Fibroblast of skin of abdomen (primary cell): ENCODE data around the gene CDKN1B.
"Not testable (repeated sequence)": the region's sequence is repeated elsewhere in the genome, so short reads cannot be mapped to it uniquely, and the experiment has no call there.

Source experiments
- DNase-seq: peaks from one replicate; pipeline ENCODE4 v3.0.0-alpha.2; 2013

Gene CDKN1B

GRCh38 chr12:12724421-12725085, 7.4 kb downstream of the CDKN1B start:
- DNase-seq, result no peak

DNA sequence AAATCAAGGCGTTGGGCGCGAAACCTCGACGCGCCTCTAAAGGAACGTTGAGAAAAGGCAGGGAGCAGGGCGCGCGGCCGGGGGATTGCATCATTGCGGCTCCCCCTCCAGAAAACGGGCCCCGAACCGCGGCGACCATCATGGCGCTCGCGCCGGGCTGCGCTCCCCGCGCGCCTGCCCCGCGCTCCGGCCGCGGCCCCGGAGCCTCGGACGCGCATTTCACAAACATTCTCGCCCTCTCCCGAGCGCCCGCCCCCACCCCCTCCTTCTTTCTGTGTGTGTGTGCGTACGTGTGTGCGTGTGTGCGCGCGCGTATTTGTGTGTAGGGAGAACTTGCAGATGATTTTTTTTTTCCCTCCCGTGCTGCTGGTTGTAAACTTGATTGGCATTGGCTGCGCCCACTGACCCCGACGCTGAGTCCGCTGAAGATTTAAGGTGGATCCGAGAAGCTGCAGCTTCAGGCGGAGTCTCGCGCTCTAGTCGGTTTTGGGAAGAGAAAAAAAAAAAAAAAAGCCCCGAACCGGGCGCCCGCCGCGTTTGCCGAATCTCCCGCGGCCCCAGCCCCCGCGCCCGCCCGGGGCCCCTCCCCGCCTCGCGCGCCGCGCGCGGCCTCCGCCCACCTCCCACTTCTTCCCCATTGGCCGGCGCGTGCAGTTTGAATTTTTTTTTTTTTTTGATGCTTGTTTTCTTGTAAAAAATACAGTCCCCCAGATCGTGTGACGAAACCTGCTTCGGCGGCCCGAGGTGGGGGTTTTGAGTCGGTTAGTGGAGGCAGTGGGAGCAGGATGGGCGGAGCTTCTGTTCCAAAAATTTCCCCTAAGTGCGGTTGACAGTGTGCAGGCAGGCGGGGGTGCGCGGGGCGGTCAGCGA, 8.2 kb downstream of the CDKN1B start:
- peak; percentile 100 for DNase-seq

DNA sequence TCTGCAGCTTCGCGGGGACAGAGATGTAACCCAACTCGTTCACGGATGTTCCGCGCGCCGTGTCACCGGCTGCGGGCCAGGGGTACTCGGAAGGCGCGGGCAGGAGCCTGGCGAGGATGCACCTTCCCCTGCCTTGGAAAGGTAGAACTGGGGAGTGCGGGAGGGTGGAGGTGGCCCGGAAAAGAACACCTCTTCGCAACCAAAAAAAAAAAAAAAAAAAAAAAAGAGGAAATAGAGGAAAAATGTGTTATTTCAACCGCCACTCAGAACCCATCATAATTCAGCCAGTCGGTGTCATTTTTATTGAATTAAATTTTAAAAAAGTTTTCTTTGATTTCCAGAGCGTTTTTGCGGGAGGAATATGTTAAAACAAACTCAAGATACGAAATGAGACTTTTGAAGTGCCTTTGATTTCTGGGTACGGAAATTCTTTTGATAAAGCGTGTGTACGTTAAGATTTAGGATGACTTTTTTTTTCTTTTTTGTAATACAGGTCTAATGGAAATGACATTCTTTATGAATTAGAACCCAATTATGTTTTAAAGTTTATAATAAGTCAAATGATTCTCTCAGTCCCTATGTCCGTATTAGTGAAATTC, 8.9 kb downstream of the CDKN1B start:
- DNase-seq, result no peak

- DNase-seq, result peak; percentile 72
These were observed 9.5 kb downstream of the CDKN1B start for GRCh38 chr12:12726555-12727093.

GRCh38 chr12:12731178-12731577, 14.0 kb downstream of the CDKN1B start:
- no peak for DNase-seq

DNA sequence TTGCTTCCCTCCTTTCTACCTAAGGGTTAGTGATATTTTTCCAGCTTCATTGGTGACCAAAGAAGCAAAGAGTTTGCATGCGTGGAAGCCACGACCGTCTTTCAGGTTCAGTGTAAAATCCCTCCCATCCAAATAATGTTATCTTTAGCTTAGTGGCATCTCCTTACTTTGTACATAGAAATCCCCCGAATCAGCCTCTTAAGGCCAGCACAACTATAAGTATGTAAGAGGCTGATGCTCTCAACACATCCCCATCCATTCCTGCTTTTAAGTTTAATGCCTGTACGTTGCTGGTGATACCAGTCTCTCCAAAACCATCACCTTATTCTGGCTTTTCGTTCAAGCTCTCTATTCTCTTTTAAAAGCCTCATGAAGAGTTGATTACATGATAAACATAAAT, 14.6 kb downstream of the CDKN1B start:
- DNase-seq, result no peak

GRCh38 chr12:12733118-12733517, 15.9 kb downstream of the CDKN1B start:
- no peak for DNase-seq

- peak; percentile 80 for DNase-seq
These were observed 16.9 kb downstream of the CDKN1B start for GRCh38 chr12:12734054-12734453.

DNA sequence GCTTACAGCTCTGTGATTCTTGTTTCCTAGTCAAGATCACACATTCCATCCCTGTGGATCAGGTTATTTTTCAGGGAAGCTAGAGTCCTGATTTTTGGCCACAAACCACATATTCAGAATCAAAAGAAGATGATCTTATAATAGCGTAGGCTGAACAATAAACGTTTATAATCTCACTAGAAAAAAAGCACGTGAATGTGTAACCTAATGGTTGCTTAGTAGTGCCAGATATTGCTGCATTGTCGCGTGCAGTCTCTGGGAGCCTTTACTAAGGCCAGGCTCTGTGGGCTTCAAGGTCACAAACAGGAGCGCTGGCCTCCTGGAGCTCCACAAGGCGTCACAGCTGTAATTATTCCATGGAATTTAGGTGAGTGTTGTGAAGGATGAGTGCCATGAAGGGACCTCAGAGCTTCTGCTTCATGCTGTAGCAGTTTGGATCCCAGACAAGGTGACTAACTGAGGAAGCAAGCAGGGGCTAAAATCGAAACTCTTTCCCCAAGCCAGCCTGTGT, 17.4 kb downstream of the CDKN1B start:
- DNase-seq, result peak; percentile 82

DNA sequence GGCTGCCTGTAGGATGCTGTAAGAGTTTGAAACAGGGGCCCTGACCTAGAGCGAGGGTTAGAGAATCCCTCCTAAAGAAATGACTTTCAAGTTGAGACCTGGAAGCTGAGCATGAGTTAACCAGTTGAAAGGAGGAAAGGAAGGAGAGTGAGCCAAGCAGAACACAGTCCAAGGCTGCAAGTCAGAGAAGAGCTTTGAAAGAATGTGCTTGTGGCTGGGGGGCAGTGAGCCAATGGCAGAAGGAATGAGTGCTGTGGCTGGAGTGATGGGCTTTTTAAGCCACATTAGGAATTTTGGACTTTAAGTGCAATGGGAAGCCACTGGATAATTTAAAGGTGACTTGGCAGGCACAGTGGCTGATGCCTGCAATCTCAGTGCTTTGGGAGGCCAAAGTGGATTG, 18.1 kb downstream of the CDKN1B start:
- DNase-seq, result peak; percentile 84

- peak; percentile 51 for DNase-seq
These were observed 19.9 kb downstream of the CDKN1B start for GRCh38 chr12:12736759-12737676.

DNA sequence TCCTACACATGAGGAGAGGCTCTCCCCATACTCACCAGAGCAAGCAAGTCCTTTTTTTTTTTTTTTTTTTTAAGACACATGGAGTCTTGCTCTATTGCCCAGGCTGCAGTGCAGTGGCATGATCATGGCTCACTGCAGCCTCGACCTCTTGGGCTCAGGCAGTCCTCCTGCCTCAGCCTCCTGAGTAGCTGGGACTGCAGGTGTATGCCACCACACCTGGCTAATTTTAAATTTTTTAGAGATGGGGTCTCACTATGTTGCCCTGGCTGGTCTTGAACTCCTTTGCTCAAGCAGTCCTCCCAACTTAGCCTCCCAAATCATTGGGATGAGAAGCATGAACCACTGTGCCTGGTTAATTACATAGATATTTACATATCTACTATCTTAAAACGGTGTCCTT, 21.0 kb downstream of the CDKN1B start:
- not testable (repeated sequence) for DNase-seq

DNA sequence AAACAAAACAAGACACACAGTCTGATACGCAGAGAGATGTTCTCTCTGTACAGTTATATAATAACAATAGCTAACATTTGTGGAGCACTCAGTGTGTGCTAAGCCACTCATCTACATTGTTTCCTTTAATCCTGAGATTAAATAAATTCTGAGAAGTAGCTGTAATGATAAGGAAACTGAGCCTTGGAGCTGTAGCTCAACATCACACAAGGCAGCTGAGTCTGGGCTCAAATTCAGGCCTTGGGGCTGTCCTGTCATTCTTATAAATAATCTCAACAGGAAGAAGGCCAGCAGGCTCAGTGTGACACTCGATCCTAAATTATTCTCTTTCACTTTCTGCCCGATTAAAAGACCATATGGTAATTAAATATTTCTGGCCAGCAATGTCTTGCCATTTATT, 24.5 kb downstream of the CDKN1B start:
- no peak for DNase-seq

GRCh38 chr12:12744546-12745305, 27.6 kb downstream of the CDKN1B start:
- DNase-seq, result no peak

DNA sequence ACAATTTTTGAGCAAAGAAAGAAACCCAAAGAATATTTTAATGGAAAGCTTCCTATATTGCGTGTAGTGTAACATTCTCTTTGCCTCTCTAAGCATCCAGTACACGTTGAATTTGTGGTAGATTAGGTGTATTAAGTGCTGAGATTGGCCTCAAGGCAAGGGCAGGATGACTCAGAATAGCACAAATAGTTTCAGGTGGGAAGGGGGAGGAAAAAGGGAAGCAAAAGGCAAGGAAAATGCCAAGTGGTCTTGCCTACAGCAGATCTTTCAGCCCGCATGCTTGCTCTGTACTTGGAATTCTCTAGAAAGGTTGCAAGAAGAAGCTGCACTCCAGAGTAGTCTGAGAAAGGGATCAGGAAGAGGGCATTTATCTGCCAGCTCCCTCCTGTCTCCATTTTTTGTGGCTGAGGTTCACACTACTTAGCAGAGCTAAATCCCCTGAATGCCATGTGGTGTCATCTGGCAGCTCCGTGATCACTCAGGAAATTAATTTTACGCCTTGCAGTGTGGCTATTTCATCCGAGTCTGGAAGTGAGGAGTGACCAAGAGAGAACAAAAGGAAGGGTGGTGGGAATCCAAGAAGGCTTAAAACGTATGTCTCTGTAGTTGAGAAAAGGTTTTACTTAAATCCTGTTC, 28.5 kb downstream of the CDKN1B start:
- DNase-seq, result no peak

- no peak for DNase-seq
These were observed 30.1 kb downstream of the CDKN1B start for GRCh38 chr12:12747278-12747677.

DNA sequence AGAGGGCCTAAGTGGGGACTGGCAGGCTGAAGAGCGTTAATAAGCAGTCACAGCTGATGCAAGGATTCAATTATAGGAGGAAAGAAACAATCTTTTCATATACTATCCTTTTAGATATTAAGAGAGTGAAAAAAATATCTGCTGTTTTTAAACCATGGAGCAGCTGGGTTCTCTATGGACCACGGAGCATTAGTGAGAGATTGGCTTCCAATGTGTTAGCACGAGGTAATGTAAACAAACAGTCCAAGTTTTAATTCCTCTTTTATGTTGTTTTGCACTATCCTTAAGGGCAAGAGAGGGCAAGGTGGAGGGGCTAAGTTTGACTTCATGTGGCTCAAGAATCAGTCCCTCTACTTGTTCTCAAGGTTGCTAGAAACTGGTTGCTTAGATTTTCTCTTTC, 30.9 kb downstream of the CDKN1B start:
- no peak for DNase-seq

GRCh38 chr12:12749433-12749832, 32.3 kb downstream of the CDKN1B start:
- DNase-seq, result no peak

GRCh38 chr12:12755923-12756322, 38.8 kb downstream of the CDKN1B start:
- DNase-seq, result no peak

DNA sequence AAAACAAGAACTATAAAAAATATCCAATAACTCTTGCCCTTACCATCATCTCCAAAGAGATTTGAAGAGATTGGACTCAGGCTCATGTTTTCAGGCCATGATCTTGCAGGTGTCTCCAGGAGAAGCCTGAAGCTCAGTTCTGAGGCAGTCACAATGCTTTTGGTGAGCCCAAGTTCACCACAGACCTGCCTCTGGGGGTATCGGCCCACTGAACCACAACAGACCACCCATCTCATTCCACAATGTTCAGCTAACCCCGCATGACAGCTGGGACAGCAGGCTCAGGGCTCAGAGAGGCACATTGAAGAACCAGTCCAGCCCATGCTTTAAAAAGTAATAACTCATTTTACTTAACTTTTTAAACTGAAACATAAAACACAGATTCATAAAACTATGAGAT, 40.0 kb downstream of the CDKN1B start:
- DNase-seq, result no peak
